T-helper 2 cell treated with Interferon-gamma antibody and Interleukin-4, amounts not matched to agents 100 ng/mL and 5 ng/mL, for 36 hours (primary cell): ENCODE measurements around the gene TUBB4A. TPM values are rescaled to one million over a fixed set of nuclear protein-coding genes. Genes with fewer than 3 reads are reported as not detected.
"Not testable (repeated sequence)": the region's sequence is repeated elsewhere in the genome, so short reads cannot be mapped to it uniquely, and the experiment has no call there.

Source experiments
- intact Hi-C: fragments of 100-400 bp; cut with micrococcal nuclease; formaldehyde crosslinking; loops from one replicate; pipeline ENCODE4 v1.15.1; 2023
- total RNA-seq: library from RNA; stranded (reverse); gene quantifications from 2 replicates; pipeline ENCODE4 v1.2.3, GENCODE V29; 2022

The TUBB4A gene
- 5.9 and 6.2 TPM in 2 replicates for total RNA-seq

DNA sequence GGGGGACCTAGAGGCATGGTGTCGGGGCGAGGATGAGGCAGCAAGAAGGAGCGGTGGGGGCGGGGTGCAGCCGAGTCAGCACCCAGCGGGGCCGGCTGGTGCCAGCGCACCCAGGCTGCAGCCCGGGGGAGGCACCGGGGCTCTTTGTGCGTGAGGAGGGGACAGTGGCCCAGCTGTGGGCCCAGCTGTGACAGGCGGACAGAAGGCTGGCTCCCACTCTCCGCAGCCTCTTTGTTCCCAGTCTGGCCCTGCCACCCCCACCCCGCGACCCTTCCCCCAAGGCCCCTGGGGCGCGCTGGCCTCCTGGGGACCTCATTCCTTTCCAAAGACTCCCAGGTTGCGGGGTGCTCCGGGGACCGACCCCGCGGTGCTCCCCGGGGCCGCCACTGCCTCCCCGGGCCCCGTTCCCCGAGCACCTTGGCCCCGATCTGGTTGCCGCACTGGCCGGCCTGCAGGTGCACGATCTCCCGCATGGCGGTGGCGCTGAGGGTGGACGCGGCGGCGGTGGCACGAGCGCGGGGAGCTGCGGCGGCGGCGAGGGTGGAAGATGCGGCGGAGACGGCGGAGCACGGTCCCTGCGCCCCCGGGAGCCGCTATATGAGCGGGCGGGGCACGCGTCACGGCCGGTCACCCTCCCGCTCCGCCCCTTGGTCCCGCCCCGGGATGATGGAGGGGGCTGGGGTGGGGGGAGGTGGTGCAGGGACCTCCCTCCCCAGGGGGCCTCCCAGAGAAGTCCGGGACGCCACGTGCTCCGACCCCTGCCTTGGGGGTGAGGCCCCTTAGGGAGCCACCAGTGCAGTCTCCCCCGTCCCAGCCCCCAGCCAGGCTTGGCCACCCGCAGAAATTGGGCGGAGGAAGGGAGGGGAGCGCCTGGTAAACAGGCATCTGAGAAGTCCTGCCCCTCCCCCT, at the start of gene TUBB4A:
Gene TUBB4A, minus strand, starts transcription at position 570 of the 909 bp plus-strand sequence. Its CDS starts 97 bp downstream, at position 473.
- intact Hi-C loops, result loop anchor here (10.0 kb wide), 1 partner anchor 77 kb away; the partner anchor contains the start of gene KHSRP

DNA sequence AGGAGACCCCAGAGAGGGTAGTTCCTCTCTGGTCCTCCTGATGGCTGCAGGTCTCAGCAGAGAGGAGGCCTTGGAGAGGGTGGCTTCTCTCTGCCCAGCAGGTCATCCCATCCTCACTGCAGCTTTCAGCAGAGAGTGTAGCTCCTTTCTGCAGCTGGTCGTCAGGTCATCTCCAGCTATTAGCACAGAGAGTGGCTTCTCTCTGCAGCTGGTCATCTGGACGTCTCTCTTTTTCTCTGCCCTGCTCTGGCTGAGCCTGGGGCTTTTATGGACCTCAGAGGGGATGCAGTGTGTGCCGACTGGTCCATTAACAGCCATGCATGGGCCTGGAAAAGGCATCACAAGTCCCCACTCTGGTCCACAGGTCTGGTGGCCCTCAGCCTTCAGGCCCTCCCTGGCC, 49.0 kb upstream of the TUBB4A start:
- intact Hi-C loops, result no loop called here

DNA sequence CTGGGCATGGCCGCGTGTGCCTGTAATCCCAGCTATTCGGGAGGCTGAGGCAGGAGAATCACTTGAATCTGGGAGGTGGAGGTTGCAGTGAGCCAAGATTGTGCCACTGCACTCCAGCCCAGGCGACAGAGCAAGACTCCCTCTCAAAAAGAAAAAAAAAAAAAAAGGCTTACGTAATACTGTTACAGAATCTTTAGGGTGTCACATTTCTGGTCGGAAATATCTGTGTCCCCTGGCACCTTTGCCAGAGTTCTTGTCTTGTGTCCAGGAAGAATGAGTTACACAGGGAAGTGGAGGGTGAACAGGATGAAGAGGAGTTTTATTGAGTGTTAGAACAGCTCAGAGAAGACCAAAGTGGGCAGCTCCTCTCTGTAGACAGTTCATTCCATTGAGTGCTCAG, 48.6 kb upstream of the TUBB4A start:
- intact Hi-C loops, result not testable (repeated sequence)

DNA sequence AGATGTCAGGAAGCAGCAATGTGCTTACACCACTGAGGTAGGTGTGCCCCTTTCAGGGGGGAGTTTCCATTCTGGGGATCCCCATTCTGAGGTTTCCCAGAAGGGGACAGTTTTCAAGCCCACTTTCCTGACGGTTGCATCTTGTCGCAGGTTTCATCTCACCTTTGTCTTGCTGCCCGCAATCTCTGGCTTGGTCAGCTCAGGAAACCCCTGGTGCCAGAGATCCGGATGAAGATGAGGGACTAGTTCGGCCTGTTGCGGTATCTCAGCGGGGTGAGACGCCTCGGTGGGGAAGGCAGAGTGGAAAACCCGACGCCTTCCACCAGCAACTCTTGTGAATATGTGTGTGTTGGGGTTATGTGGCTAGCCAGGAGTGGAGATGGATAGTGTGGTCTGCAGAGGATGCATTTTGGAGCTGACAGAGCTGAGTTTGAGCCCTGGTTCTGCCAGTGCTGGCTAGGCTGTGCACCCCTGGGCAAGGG, 41.8 kb upstream of the TUBB4A start:
- intact Hi-C loops, result no loop called here

DNA sequence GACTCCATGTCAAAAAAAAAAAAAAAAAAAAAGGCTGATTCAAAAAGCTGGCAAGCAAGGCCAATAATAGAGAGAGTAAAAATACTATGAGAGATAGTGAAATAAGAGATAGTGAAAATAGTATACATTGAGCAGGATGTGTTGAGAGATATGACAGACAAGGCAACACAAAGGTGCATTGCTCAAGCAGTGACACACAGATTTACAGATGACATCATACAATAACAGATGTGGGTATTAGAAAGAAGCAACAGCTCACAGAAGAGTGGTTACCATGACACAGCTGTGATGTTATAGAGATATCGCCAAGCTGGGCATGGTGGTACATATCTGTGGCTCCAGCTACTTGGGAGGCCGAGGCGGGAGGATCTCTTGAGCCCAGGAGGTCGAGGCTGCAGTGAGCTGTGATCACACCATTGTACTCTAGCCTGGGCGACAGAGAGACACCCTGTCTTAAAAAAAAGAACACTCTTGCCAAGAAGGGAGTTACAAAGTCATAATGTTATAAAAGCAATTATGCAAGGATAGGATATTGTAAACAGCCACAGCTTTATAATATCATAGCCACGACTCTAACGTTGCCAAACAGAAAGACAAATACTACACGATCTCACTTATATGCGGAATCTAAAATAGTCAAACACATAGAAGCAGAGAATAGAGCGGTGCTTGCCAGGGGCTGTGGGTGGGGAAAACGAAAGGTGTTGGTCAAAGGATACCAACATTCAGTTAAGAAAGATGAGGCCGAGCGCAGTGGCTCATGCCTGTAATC, 39.0 kb upstream of the TUBB4A start:
- intact Hi-C loops, result no loop called here

DNA sequence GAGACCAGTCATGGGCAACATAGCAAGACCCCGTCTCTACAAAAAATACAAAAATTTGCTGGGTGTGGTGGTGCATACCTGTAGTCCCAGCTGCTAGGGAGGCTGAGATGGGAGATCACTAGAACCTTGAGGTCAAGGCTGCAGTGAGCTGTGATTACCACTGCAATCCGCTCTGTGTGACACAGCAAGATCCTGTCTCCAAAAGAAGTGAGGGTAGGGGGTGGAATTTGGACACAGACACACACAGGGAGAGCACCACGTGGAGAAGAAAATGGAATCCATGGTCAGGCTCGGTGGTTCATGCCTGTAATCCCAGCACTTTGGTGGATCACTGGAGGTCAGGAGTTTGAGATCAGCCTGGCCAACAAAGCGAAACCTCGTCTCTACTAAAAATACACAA, 37.4 kb upstream of the TUBB4A start:
- intact Hi-C loops, result no loop called here

DNA sequence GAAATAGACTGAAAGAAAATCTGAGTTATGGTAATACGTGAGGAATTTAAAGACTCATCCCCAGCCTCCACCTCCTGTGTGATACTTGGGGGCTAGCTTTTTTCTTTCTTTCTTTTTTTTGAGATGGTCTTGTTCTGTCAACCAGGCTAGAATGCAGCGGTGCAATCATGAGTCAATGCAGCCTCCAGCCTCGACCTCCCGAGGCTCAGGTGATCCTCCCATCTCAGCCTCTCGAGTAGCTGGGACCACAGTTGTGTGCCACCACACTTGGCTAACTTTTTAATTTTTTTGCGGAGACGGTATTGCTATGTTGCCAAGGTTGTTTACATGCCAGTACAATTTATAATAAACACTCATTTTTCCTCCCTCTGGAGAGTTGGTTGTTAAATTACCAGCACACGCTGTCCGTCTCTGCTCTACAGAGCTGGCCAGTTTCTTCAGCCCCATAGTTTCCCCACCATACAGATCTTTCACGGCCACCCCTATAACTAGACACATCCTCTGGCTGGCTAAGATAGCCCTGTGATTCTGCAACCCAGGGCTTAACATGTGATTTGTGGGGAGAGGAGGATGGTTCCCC, 33.5 kb upstream of the TUBB4A start:
- intact Hi-C loops, result no loop called here

DNA sequence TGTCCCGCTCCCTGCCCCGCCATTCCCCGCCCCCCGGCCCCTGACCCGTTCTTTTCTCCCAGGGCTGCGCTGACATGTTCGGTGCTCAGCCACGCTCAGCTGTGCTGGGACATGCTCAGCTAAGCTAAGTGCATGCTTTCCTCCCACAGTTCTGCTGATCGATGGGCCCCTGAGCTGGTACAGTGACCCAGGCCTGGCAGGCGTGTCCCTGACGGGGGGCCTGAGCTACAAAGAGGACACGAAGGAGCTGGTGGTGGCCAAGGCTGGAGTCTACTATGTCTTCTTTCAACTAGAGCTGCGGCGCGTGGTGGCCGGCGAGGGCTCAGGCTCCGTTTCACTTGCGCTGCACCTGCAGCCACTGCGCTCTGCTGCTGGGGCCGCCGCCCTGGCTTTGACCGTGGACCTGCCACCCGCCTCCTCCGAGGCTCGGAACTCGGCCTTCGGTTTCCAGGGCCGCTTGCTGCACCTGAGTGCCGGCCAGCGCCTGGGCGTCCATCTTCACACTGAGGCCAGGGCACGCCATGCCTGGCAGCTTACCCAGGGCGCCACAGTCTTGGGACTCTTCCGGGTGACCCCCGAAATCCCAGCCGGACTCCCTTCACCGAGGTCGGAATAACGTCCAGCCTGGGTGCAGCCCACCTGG, 32.5 kb upstream of the TUBB4A start:
- intact Hi-C loops, result loop anchor here (5.0 kb wide), 2 partner anchors 203 to 328 kb away; partner anchors contain the start of genes GPR108 and TRIP10

DNA sequence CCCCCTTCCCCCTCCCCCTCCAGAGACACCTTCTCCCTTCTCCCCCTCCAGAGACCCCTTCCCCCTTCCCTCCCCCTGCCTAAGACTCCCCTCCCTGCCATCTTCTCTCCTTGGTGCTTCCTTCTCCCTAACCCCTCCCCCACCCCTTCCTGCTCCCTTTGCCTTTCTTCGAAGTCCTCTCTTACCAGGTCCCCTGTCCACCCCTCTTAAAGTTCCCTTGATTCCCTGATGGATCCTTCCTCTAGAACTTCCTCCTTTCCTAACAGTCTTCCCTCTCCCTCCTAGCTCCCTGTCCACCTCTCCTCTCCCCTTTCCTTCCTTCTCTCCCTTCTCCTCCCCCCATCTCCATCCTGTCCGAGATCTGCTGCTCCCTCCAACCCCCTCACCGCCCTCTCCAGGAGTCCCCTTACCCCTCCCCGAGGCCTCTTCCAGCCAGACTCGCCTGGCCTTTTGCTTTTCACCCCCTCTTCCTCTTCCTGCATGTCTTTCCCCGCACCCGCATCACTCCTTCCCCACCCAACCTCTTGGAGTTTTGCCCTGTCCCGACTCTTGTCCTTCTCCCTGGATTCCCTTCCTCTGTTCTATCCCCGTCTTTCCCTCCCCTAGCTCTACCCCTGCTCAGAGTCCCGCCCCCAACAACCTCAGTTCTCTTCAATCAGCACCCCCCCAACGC, 31.8 kb upstream of the TUBB4A start:
- intact Hi-C loops, result loop anchor here (5.0 kb wide), 2 partner anchors 203 to 328 kb away; partner anchors contain the start of genes GPR108 and TRIP10

DNA sequence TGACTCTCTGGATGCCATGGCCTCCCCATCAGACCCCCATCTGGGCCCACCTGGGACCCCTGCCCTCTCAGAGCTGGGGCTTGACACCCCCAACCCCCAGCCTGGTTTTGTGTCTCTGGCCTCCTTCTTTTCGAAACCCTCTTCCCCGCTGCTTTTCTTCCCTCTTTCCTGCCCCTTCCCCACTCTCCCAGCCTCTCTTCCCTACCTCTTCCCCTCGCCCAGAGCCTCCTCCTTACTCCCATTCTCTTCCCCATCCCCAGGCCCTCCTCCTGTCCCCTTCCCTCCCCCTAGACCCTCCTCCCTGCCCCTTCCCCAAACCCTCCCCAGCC, 30.9 kb upstream of the TUBB4A start:
- intact Hi-C loops, result loop anchor here (5.0 kb wide), 2 partner anchors 204 to 329 kb away; partner anchors contain the start of genes GPR108 and TRIP10

DNA sequence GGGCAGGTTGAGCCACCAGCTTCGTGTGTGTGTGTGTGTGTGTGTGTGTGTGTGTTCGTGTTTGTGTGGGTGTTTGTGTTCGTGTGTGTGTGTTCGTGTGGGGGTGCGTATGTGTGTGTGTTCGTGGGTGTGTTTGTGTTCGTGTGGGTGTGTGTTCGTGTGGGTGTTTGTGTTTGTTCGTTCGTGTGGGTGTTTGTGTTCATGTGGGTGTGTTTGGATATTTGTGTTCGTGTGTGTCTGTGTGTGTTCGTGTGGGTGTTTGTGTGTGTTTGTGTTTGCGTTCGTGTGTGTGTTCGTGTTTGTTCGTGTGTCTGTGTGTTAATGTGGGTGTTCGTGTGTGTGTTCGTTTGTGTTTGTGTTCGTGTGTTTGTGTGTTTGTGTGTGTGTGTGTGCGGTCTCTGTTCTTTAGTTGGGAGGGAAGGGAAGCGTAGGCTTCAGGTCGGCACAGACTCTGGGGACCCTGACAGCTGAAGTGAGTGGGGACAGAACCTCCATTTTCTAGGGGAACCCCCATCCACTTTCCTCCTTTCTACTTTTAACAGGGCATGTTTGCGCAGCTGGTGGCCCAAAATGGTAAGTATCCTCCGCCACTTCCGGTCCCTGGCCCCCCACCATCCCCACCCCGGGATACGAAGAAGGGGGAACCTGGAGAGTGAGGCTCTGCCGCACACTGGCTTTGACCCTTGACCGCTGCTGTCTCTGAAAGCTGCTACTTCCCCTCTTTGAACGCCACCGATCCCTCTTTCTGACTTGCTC, 30.3 kb upstream of the TUBB4A start:
- intact Hi-C loops, result loop anchor here (5.0 kb wide), 2 partner anchors 205 to 330 kb away; partner anchors contain the start of genes GPR108 and TRIP10

DNA sequence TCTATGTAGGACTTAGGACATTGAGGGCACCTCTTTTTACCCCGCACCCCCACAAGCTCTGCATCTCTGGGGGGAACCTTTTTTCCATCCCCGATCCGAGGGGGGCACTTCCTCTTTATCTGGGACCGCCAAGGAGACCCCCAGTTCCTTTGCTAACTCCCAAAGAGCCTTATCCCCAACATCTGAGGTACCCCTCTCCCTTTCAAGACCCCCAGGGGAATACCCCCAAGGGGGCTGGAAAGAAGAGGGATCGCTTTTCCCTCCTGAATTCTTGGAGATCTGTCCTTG, 29.8 kb upstream of the TUBB4A start:
- intact Hi-C loops, result loop anchor here (5.0 kb wide), 2 partner anchors 205 to 330 kb away; partner anchors contain the start of genes GPR108 and TRIP10

DNA sequence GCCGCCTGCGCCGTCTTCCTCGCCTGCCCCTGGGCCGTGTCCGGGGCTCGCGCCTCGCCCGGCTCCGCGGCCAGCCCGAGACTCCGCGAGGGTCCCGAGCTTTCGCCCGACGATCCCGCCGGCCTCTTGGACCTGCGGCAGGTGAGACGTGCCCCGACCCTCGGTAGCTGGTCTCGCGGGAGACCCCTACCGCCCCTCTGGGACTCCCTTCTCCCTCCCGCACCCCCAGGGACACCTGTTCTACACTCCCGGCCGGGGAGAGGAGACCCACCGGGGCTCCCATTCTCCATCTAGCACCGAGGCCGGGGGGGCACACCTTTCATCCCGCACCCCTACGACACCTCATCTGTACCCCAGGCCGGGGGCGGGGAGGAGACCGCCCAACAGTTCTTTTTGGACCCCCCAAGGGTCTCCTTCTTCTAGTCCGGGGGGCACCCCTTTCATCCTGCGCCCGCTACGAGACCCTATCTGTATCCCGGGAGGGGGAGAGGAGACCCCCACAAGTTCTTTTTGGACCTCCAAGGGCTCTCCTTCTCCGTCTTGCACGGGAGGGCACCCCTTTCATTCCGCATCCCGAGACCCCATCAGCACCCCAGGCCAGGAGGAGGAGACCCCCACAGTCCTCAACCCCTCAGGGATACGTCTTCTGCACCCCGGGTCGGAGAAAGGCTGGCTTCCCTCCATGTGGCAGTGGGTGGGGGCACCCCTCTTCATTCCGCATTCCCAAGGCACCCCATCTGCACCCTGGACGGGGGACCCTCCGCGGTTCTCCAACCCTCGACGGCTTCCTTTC, 29.2 kb upstream of the TUBB4A start:
- intact Hi-C loops, result loop anchor here (5.0 kb wide), 2 partner anchors 206 to 331 kb away; partner anchors contain the start of genes GPR108 and TRIP10

DNA sequence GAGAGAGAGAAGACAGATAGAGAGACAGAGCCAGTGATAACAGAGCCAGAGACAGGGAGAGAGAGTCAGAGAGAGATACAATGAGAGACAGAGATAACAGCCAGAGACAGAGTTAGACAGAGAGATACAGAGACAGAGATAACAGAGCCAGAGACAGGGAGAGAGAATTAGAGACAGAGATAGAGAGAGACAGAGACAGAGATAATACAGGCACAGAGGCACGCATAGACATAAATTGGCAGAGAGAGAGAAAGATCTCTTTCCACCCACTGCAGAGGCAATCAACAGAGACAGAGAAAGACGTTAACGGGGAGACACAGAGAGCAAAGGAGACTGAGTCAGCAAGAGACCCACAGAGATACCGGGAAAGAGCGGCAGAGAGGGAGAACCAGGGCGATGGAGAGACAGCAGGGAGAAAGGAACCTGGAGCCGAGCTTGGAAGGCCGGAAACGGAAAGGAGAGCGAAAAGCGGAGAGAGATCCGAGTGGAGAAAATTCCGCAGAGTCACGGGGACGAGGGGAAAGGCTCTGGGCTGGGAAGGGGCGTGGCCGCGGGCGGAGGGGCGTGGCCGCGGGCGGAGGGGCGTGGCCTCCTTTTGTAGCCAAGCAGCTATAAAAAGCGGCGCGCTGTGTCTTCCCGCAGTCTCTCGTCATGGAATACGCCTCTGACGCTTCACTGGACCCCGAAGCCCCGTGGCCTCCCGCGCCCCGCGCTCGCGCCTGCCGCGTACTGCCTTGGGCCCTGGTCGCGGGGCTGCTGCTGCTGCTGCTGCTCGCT, 28.5 kb upstream of the TUBB4A start, which contains the start of gene TNFSF9:
Gene TNFSF9, plus strand, starts transcription at position 641 of the 777 bp plus-strand sequence. Its CDS starts 11 bp downstream, at position 652.
- intact Hi-C loops, result loop anchor here (5.0 kb wide), 2 partner anchors 207 to 332 kb away; partner anchors contain the start of genes GPR108 and TRIP10

DNA sequence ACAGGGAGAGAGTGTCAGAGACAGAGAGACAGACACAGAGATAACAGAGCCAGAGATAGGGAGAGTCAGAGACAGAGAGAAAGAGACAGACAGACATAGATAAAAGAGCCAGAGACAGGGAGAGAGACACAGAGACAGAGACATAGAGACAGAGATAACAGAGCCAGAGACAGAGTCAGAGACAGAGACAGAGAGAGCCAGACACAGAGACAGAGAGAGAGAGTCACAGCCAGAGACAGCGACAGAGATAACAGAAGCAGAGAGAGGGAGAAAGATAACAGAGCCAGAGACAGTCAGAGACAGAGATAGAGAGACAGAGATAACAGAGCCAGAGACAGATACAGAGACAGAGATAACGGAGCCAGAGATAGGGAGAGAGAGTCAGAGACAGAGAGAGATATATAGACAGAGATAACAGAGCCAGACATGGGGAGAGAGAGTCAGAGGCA, 27.9 kb upstream of the TUBB4A start:
- intact Hi-C loops, result loop anchor here (5.0 kb wide), 2 partner anchors 207 to 332 kb away; partner anchors contain the start of genes GPR108 and TRIP10

DNA sequence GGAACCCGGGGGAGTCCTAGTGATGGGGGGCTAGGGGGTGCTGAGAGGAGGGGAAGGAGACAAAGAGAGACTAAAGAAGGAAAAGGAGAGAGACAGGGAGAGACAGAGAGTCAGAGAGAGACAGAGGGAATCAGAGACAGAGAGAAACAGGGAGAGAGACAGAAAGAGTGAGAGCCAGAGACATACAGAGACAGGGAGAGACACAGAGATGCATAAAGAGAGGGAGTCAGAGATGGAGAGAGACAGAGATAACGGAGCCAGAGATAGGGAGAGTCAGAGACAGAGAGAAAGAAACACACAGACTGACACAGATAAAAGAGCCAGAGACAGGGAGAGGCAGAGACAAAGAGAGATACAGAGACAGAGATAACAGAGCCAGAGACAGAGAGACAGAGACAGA, 27.2 kb upstream of the TUBB4A start:
- intact Hi-C loops, result no loop called here

DNA sequence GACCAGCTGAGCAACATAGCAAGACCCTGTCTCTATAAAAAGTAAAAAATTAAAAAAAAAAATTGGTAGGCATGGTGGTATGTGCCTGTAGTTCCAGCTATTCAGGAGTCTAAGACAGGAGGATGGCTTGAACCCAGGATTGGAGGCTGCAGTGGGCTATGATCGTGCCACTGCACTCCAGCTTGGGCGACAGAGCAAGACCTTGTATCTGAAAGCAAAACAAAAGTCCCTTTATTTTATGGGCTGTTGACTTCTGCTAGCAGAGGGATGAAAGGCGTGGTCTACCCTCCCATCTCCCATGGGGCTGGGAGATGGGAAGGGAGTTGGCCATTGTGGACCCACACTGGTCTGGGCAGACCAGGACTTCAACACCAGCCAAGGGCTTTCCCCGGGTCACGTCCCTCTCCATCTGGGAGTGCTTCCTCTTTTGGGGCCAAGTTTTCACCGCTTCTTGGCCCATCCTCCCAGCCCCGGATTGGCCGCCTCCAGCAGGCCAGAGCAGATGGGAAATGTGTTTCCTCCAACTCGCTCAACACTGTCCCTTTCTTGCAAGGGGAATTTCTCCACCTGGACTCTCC, 26.5 kb upstream of the TUBB4A start:
- intact Hi-C loops, result no loop called here
